Common myeloid progenitor, CD34-positive (primary cell): ENCODE measurements around the gene CCT7.

Experiments used
- CTCF ChIA-PET: fragments of 350-600 bp; sonication (Branson Sonifier 250); formaldehyde crosslinking; loops from one replicate; lab custom pipeline; 2021; ENCODE audit warnings: antibody characterized with exemption; lab: Charles Lee
- POLR2A ChIA-PET: fragments of 350-600 bp; sonication (Branson Sonifier 250); formaldehyde crosslinking; loops from one replicate; lab custom pipeline; 2021; ENCODE audit warnings: antibody characterized with exemption; lab: Charles Lee
- DNase-seq, 3 donors: peaks; one replicate each; pipeline versions ENCODE4 v3.0.0 to v3.0.0-alpha.2; 2013
- H3K27ac ChIP-seq, 2 experiments: 1 replicate in 1 of 2; 2 replicates in 1 of 2; pipeline ENCODE4 v1.7.0; 2013; ENCODE audit warnings: inconsistent platforms in 2 of 2, low read length in 2 of 2, mild to moderate bottlenecking in 2 of 2, low read depth in 1 of 2, moderate library complexity in 1 of 2; ENCODE audit not compliant: severe bottlenecking in 2 of 2, insufficient read depth in 1 of 2, poor library complexity in 1 of 2
- H3K27me3 ChIP-seq, 5 experiments: replicated peaks in 2 of 5; 1 replicate in 3 of 5; 2 replicates in 2 of 5; pipeline versions ENCODE4 v1.6.1 to v1.7.0; 2013; ENCODE audit warnings: low read length in 4 of 5, mild to moderate bottlenecking in 2 of 5, moderate library complexity in 2 of 5, inconsistent platforms in 1 of 5; ENCODE audit not compliant: insufficient read depth in 5 of 5, control insufficient read depth in 4 of 5
- H3K36me3 ChIP-seq, 4 experiments: 1 replicate in 2 of 4; 2 replicates in 2 of 4; pipeline versions ENCODE4 v1.6.1 to v1.7.0; 2013; ENCODE audit warnings: low read length in 3 of 4, control low read depth in 1 of 4, mild to moderate bottlenecking in 1 of 4; ENCODE audit not compliant: control insufficient read depth in 4 of 4, insufficient read depth in 4 of 4
- H3K4me1 ChIP-seq, 4 experiments: 1 replicate in 3 of 4; 2 replicates in 1 of 4; pipeline versions ENCODE4 v1.6.1 to v1.7.1; 2013; ENCODE audit warnings: low read length in 3 of 4, mild to moderate bottlenecking in 3 of 4, control low read depth in 1 of 4, inconsistent platforms in 1 of 4, moderate library complexity in 1 of 4; ENCODE audit not compliant: control insufficient read depth in 4 of 4, insufficient read depth in 4 of 4; ENCODE audit errors: control extremely low read depth in 1 of 4
- H3K4me3 ChIP-seq, 7 experiments: 1 replicate in 4 of 7; 2 replicates in 3 of 7; pipeline versions ENCODE4 v1.5.1 to v1.7.0; 2013; ENCODE audit warnings: mild to moderate bottlenecking in 7 of 7, low read length in 6 of 7, moderate library complexity in 6 of 7, inconsistent platforms in 2 of 7, low read depth in 2 of 7, control low read depth in 1 of 7; ENCODE audit not compliant: insufficient read depth in 4 of 7, control insufficient read depth in 1 of 7; ENCODE audit errors: extremely low read depth in 1 of 7
- H3K9me3 ChIP-seq, 5 experiments: 1 replicate in 4 of 5; 2 replicates in 1 of 5; pipeline versions ENCODE4 v1.6.1 to v1.7.1; 2013; ENCODE audit warnings: low read length in 4 of 5, mild to moderate bottlenecking in 2 of 5, inconsistent platforms in 1 of 5, low read depth in 1 of 5, moderate library complexity in 1 of 5; ENCODE audit not compliant: control insufficient read depth in 4 of 5, insufficient read depth in 2 of 5; ENCODE audit errors: control extremely low read depth in 1 of 5
- WGBS: methylation state at CpG from one replicate; pipeline ENCODE4 v1.1.5; 2013; ENCODE audit not compliant: insufficient coverage; 5-methylcytosine and 5-hydroxymethylcytosine counted together

The CCT7 gene

GRCh38 chr2:73212448-73213176 is 21.5 kb upstream of the CCT7 start:
- Histone ChIP-seq H3K27me3 (peaks cover 0 to 3% (median 0%) of the 10 kb centered on the region in 5 experiments), H3K4me1 (peaks cover 5 to 28% (median 23%) of the 10 kb centered on the region in 4 experiments), H3K36me3 (no peaks in the 10 kb centered on the region), H3K9me3 (no peaks in the 10 kb centered on the region), H3K27ac (no peak overlapping the region), H3K4me3 (peak overlapping the region in 3 of 7 experiments; percentile 8 to 77 (median 8))
- peak; percentile 74 to 88 (median 82) for DNase-seq
- WGBS: 62% methylated on average over 16 of the region's 20 CpGs
- ChIA-PET POLR2A (interaction anchor here (0.9 kb wide), 1 partner anchor 21 kb away, joined by 3 read pairs; the partner anchor contains the start of gene CCT7), CTCF (interaction anchor here (0.5 to 5.6 kb wide), 27 partner anchors 8 to 796 kb away, joined by 3 to 59 read pairs (median 3); partner anchors contain the start of genes CCT7 and PRADC1)

DNA sequence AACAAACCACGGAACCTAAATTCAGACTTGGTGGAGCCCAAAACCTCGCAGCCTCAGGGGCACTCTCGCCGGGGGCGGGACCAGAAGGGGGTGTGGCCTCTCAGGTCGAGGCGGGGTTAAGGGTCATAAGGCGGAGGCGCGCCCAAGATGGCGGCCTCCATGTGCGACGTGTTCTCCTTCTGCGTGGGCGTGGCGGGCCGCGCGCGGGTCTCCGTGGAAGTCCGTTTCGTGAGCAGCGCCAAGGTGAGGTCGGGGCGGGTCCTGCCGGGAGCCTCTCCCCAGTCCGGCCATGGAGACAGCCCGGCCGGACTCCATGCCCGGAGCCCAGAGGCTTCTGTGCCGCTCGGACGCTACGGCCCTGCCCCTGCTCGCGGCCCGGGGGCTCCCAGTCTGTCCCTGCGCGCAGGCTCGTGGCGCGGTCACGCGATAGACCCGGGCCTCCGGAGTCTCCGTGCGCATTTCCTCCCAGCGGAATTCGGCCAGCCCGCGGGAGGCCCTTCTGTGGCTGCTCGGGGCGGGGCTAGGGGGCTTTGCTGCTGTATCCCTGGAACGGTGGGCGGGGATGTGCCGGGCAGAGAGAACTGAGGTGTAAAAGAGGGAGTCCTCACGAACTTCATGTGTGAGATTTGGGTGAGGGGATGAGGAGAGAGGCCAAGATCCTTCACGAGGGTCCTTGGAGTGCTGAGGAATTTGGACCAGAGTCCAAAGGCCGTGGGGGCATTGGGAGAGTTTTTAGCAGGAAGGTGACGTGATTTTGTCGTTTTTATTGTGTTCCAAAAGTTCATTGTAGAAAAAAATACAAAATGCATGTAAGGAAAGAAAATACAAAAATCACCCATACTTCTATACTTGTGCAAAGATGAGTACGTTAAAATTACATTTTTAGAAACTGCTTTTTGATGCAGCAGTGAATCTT is 19.7 kb upstream of the CCT7 start, which contains the start of gene SMYD5:
SMYD5 (plus strand) TSS at position 126 of the 916 bp plus-strand sequence; CDS start at position 148, 22 bp downstream.
- CTCF ChIA-PET: interaction anchor here (0.7 to 5.6 kb wide), 7 partner anchors 10 to 128 kb away, joined by 3 to 59 read pairs (median 3); partner anchors contain the start of gene PRADC1
- POLR2A ChIA-PET: interaction anchor here (0.6 kb wide), 1 partner anchor 111 kb away, joined by 3 read pairs; no protein-coding TSS in a partner anchor
- Histone ChIP-seq H3K27ac (peak within 1 kb of the TSS; percentile 48 to 76), H3K9me3 (no peaks in the 10 kb centered on the region), H3K27me3 (peaks cover 0 to 3% (median 0%) of the 10 kb centered on the region in 5 experiments), H3K4me1 (peaks cover 5 to 28% (median 23%) of the 10 kb centered on the region in 4 experiments), H3K4me3 (peak within 1 kb of the TSS; percentile 72 to 95 (median 85)), H3K36me3 (peaks cover 0 to 6% (median 4%) of the 10 kb centered on the region in 4 experiments)
- DNase-seq: peak; percentile 85 to 93 (median 93)
- 0% methylated on average over 37 of the region's 64 CpGs for WGBS

DNA sequence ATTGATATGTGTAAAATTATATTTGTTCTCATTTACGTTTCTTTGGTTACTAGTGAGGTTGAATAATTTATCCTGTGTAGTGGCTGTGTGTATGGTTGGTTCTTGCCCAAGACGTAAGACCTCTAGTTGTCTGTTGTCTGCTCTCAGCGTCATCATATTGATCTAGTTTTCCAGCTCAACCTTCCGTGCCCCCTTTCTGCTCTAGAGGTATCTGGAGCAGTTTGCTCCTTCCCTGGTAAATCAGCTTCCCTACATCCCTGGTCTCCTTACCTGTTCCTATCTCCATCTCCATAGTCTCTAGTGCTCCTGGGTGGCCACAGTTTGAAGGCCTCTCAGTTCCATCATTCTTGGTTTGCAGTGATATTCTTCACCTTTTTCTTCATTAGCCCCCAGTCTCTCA is 18.9 kb upstream of the CCT7 start:
- Histone ChIP-seq H3K4me1 (peaks cover 5 to 28% (median 23%) of the 10 kb centered on the region in 4 experiments), H3K27ac (no peak overlapping the region), H3K9me3 (no peaks in the 10 kb centered on the region), H3K27me3 (peaks cover 0 to 3% (median 0%) of the 10 kb centered on the region in 5 experiments), H3K36me3 (peaks cover 3 to 13% (median 8%) of the 10 kb centered on the region in 4 experiments), H3K4me3 (peak overlapping the region in 3 of 7 experiments; percentile 22 to 93 (median 84))
- ChIA-PET CTCF (interaction anchor here (0.7 to 2.2 kb wide), 5 partner anchors 9 to 75 kb away, joined by 3 to 11 read pairs (median 3); partner anchors contain the start of gene PRADC1), POLR2A (no interaction called here)
- 92% methylated on average over 2 of the region's 4 CpGs for WGBS
- DNase-seq: no peak

DNA sequence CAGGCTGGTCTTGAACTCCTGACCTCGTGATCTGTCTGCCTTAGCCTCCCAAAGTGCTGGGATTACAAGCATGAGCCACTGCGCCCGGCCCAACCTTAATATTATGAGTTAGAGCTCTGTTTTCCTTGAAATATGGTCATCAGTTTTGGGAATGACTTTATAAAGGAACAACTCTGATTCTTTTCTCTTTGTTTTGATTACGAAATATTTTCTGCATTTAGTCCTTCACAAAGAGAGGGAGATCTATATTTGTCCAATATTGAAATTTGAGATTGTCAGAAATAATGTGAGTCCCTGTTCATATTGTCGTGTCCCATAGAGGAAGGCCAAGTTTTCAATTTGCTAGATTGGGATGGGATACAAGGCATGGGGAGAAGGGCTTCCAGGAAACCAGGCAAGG is 16.9 kb upstream of the CCT7 start:
- 100% methylated on average over 3 of the region's 5 CpGs for WGBS
- H3K27me3 ChIP-seq: no peaks in the 10 kb centered on the region
- no peak overlapping the region for H3K4me3 ChIP-seq
- no peak for DNase-seq
- peaks cover 5 to 28% (median 23%) of the 10 kb centered on the region in 4 experiments for H3K4me1 ChIP-seq
- POLR2A ChIA-PET: no interaction called here
- H3K27ac ChIP-seq: no peak overlapping the region
- CTCF ChIA-PET: interaction anchor here (1.0 to 2.5 kb wide), 3 partner anchors 11 to 17 kb away, joined by 3 to 7 read pairs (median 5); partner anchors contain the start of genes CCT7 and PRADC1
- peaks cover 3 to 28% (median 24%) of the 10 kb centered on the region in 4 experiments for H3K36me3 ChIP-seq
- no peaks in the 10 kb centered on the region for H3K9me3 ChIP-seq

DNA sequence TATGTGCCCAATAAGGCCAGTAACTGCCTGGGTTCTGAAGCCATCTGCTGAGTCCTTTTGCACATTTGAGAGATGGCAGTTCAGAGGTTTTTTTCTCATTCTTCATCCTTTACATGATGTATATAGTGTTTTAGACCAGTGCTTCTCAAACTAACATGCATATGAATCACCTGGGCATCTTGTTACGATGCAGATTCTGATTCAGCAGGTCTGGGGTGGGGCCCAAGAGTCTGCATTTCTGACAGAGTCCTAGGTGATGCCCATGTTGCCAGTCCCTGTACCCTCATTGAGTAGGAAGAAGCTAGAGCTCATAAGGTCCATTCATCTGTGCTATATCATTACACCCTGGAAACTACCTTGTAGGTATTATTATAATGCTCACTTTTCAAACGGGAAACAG is 16.3 kb upstream of the CCT7 start:
- peaks cover 5 to 23% (median 20%) of the 10 kb centered on the region in 4 experiments for H3K4me1 ChIP-seq
- no peak for DNase-seq
- 100% methylated on average over 1 of the region's 2 CpGs for WGBS
- no peaks in the 10 kb centered on the region for H3K9me3 ChIP-seq
- ChIA-PET POLR2A (no interaction called here), CTCF (interaction anchor here (1.0 to 2.5 kb wide), 3 partner anchors 11 to 16 kb away, joined by 3 to 7 read pairs (median 5); partner anchors contain the start of genes CCT7 and PRADC1)
- peaks cover 3 to 35% (median 30%) of the 10 kb centered on the region in 4 experiments for H3K36me3 ChIP-seq
- no peak overlapping the region for H3K4me3 ChIP-seq
- no peaks in the 10 kb centered on the region for H3K27me3 ChIP-seq
- no peak overlapping the region for H3K27ac ChIP-seq

DNA sequence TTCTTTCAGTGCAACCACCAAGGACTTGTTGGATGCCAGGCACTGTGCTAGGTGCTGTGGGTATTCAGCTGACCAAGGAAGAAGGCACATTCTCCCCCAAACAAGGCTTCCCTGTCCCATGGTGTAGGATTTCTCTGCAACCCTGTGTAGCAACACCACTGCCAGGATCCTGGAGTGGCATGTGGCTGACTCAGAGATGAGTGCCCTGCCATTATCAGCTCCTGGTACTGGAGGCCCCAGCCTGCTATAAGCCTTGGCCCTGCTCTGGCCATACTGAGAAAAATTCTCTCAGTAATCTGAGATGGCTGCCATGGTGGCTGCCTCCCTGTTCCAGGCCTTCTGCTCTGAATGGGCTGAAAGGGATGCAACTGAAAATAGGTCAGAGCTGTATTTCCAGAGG is 15.8 kb upstream of the CCT7 start:
- H3K27me3 ChIP-seq: no peaks in the 10 kb centered on the region
- POLR2A ChIA-PET: no interaction called here
- no peaks in the 10 kb centered on the region for H3K9me3 ChIP-seq
- CTCF ChIA-PET: interaction anchor here (1.0 to 2.5 kb wide), 3 partner anchors 12 to 16 kb away, joined by 3 to 7 read pairs (median 5); partner anchors contain the start of genes CCT7 and PRADC1
- H3K27ac ChIP-seq: no peak overlapping the region
- no peak overlapping the region for H3K4me3 ChIP-seq
- peaks cover 5 to 39% (median 34%) of the 10 kb centered on the region in 4 experiments for H3K36me3 ChIP-seq
- H3K4me1 ChIP-seq: peaks cover 5 to 19% (median 15%) of the 10 kb centered on the region in 4 experiments
- DNase-seq: no peak
